OCI-LY1 (cell line): ENCODE data around the gene ABLIM2.

Experiments
- H2AFZ ChIP-seq: fragments of 200-600 bp; sonication (generic), shearing (Covaris generic); 2 replicates; pipeline ENCODE4 v1.6.0; 2014; ENCODE audit warnings: antibody characterized with exemption, mild to moderate bottlenecking, low read length
- H3F3A ChIP-seq: fragments of 200-600 bp; sonication (generic), shearing (Covaris generic); 2 replicates; pipeline ENCODE4 v1.6.0; 2014; ENCODE audit warnings: mild to moderate bottlenecking, antibody characterized with exemption, low read length, moderate library complexity; ENCODE audit not compliant: insufficient read depth
- H3K27ac ChIP-seq: fragments of 200-600 bp; sonication (generic); 2 replicates; pipeline ENCODE4 v1.5.1; 2014; ENCODE audit warnings: low read length, mixed run types, mild to moderate bottlenecking, low read depth; ENCODE audit not compliant: poor library complexity, severe bottlenecking
- H3K27me3 ChIP-seq: fragments of 200-600 bp; sonication (generic); 2 replicates; pipeline ENCODE4 v1.6.0; 2014; ENCODE audit warnings: antibody characterized with exemption, mild to moderate bottlenecking, low read length, moderate library complexity; ENCODE audit not compliant: insufficient read depth
- H3K36me3 ChIP-seq: fragments of 200-600 bp; sonication (generic); 2 replicates; pipeline ENCODE4 v1.6.1; 2014; ENCODE audit warnings: mild to moderate bottlenecking, antibody characterized with exemption, low read length, moderate library complexity, mixed read lengths; ENCODE audit not compliant: insufficient read depth
- H3K4me1 ChIP-seq: fragments of 200-600 bp; sonication (generic); 2 replicates; pipeline ENCODE4 v1.5.1; 2014; ENCODE audit warnings: mild to moderate bottlenecking, low read length, moderate library complexity; ENCODE audit not compliant: insufficient read depth, severe bottlenecking
- H3K4me2 ChIP-seq: fragments of 200-600 bp; sonication (generic), shearing (Covaris generic); 2 replicates; pipeline ENCODE4 v1.6.1; 2014; ENCODE audit warnings: low read length
- H3K4me3 ChIP-seq: fragments of 200-600 bp; sonication (generic); 2 replicates; pipeline ENCODE4 v1.5.1; 2014; ENCODE audit warnings: low read length, low read depth, mild to moderate bottlenecking, mixed read lengths; ENCODE audit not compliant: poor library complexity, severe bottlenecking
- H3K79me2 ChIP-seq: fragments of 200-600 bp; shearing (Covaris generic); 2 replicates; pipeline ENCODE4 v1.6.1; 2016; ENCODE audit warnings: mixed run types, low read length, mixed read lengths; ENCODE audit not compliant: insufficient read depth
- H3K9ac ChIP-seq: fragments of 200-600 bp; sonication (generic), shearing (Covaris generic); 2 replicates; pipeline ENCODE4 v1.6.1; 2014; ENCODE audit warnings: mild to moderate bottlenecking, low read length, mixed read lengths
- H3K9me2 ChIP-seq: fragments of 200-600 bp; sonication (generic), shearing (Covaris generic); 2 replicates; pipeline ENCODE4 v1.6.1; 2014; ENCODE audit warnings: low read depth, mild to moderate bottlenecking, low read length, mixed read lengths
- H3K9me3 ChIP-seq: fragments of 200-600 bp; shearing (Covaris generic); 2 replicates; pipeline ENCODE4 v1.6.1; 2014; ENCODE audit warnings: low read length, mixed read lengths
- H4K20me1 ChIP-seq: fragments of 200-600 bp; sonication (generic), shearing (Covaris generic); 2 replicates; pipeline ENCODE4 v1.6.0; 2016; ENCODE audit warnings: mild to moderate bottlenecking, low read length; ENCODE audit not compliant: insufficient read depth
- CTCF ChIP-seq: fragments of 200-600 bp; sonication (generic), shearing (Covaris generic); IDR thresholded peaks from 2 replicates; pipeline ENCODE4 v1.5.1; 2017; ENCODE audit warnings: mild to moderate bottlenecking, antibody characterized with exemption, low read length, moderate library complexity, mixed read lengths
- EZH2 ChIP-seq: fragments of 200-600 bp; sonication (generic), shearing (Covaris generic); IDR thresholded peaks from 2 replicates; pipeline ENCODE4 v1.8.0; 2017; ENCODE audit warnings: borderline replicate concordance, mixed run types, mild to moderate bottlenecking, antibody characterized with exemption, low read length, moderate library complexity, mixed read lengths

The ABLIM2 gene

GRCh38 chr4:7985072-7985471 lies 173.5 kb downstream of the ABLIM2 start:
- Histone ChIP-seq H3K9ac (no peak overlapping the region), H3K27ac (no peak overlapping the region), H3K9me3 (no peaks in the 10 kb centered on the region), H3F3A (no peaks in the 10 kb centered on the region), H2AFZ (no peak overlapping the region), H3K4me3 (no peak overlapping the region), H3K9me2 (no peaks in the 10 kb centered on the region), H3K4me2 (no peak overlapping the region), H3K79me2 (no peaks in the 10 kb centered on the region), H3K4me1 (no peaks in the 10 kb centered on the region), H3K27me3 (no peaks in the 10 kb centered on the region), H4K20me1 (no peaks in the 10 kb centered on the region), H3K36me3 (no peaks in the 10 kb centered on the region)
- TF ChIP-seq CTCF: no peak
- TF ChIP-seq EZH2: no peak

- no peak overlapping the region for H3K4me2 ChIP-seq
- no peaks in the 10 kb centered on the region for H3K79me2 ChIP-seq
- H3K27ac ChIP-seq: no peak overlapping the region
- H3K9me3 ChIP-seq: no peaks in the 10 kb centered on the region
- no peaks in the 10 kb centered on the region for H3K9me2 ChIP-seq
- H3K4me1 ChIP-seq: no peaks in the 10 kb centered on the region
- no peaks in the 10 kb centered on the region for H4K20me1 ChIP-seq
- TF ChIP-seq EZH2: no peak
- TF ChIP-seq CTCF: no peak
- H2AFZ ChIP-seq: no peak overlapping the region
- no peaks in the 10 kb centered on the region for H3K27me3 ChIP-seq
- H3F3A ChIP-seq: no peaks in the 10 kb centered on the region
- no peak overlapping the region for H3K4me3 ChIP-seq
- no peak overlapping the region for H3K9ac ChIP-seq
- H3K36me3 ChIP-seq: no peaks in the 10 kb centered on the region
These were observed 174.2 kb downstream of the ABLIM2 start for GRCh38 chr4:7984286-7984925.

- Histone ChIP-seq H3K9me3 (no peaks in the 10 kb centered on the region), H3K79me2 (no peaks in the 10 kb centered on the region), H3K36me3 (no peaks in the 10 kb centered on the region), H3K4me2 (no peak overlapping the region), H3K4me3 (no peak overlapping the region), H3K4me1 (no peaks in the 10 kb centered on the region), H3F3A (no peaks in the 10 kb centered on the region), H3K9me2 (no peaks in the 10 kb centered on the region), H3K9ac (no peak overlapping the region), H3K27ac (no peak overlapping the region), H2AFZ (no peak overlapping the region), H4K20me1 (no peaks in the 10 kb centered on the region), H3K27me3 (no peaks in the 10 kb centered on the region)
- TF ChIP-seq EZH2: no peak
- TF ChIP-seq CTCF: no peak
These were observed 175.3 kb downstream of the ABLIM2 start for GRCh38 chr4:7983296-7983695.
